ENCODE results near the gene FBXO34.
"Not testable (repeated sequence)": the region's sequence is repeated elsewhere in the genome, so short reads cannot be mapped to it uniquely, and the experiment has no call there.

Gene FBXO34

DNA sequence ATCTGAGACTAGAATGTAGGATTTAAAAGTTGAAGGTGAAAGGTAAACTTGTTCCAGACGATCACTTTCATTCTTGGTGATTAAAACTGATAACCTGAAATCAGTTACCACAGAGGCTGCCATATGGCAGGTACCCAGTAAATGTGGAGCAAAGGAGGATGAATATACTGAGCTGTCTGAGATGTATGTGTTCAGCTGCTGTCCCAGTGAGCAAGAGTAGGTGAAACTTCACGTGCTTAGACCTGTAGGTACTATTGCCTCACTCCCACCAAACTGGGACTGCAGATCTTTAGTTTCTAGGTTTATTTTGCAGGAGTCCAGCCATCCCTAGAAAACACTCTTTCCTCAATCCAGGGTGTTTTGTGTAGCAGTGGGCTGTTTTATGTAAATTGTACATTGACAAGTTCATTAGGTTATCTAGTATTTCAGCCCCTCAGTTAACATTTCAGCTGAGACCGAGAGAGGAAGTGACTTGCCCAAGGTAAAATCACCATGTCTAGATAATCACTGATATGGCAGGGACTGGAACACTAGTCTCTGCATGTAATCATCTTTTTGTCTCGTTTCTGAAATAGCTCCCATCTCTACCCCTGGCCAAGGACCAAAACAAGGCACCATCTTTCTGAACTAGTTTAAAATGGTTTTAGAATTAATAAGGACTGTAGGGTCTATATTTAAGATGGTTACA lies 77.7 kb downstream of the FBXO34 start:
- no peak for DNase-seq

DNA sequence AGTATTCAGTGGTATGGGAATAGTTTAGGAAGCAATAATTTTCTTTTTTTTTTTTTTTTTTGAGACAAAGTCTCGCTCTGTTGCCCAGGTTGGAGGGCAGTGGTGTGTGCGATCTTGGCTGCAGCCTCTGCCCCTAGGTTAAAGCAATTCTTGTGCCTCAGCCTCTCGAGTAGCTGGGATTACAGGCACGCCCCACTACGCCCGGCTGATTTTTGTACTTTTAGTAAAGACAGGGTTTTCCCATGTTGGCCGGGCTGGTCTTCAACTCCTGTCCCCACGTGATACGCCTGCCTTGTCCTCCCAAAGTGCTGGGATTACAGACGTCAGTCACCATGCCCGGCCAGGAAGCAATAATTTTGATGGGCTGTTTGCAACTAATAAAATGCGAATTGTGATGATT lies 78.3 kb downstream of the FBXO34 start:
- DNase-seq = no peak

DNA sequence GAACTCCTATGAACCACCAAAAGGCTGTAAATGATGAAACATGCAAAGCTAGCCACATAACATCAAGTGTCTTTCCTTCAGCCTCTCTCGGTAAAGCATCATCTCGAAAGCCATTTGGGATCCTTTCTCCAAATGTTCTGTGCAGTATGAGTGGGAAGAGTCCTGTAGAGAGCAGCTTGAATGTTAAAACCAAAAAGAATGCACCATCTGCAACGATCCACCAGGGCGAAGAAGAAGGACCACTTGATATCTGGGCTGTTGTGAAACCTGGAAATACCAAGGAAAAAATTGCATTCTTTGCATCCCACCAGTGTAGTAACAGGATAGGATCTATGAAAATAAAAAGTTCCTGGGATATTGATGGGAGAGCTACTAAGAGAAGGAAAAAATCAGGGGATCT lies 79.2 kb downstream of the FBXO34 start:
- no peak for DNase-seq

DNA sequence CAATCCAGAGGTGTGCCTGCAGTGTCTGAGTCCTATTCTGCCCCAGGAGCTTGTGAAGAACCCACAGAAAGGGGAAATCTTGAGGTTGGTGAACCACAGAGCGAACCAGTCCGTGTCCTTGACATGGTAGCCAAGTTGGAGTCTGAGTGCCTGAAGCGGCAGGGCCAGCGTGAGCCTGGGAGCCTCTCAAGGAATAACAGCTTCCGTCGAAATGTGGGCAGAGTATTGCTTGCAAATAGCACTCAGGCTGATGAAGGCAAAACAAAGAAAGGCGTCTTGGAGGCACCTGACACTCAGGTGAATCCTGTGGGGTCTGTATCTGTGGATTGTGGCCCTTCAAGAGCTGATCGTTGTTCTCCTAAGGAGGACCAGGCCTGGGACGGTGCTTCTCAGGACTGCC lies 79.9 kb downstream of the FBXO34 start:
- DNase-seq = no peak

DNA sequence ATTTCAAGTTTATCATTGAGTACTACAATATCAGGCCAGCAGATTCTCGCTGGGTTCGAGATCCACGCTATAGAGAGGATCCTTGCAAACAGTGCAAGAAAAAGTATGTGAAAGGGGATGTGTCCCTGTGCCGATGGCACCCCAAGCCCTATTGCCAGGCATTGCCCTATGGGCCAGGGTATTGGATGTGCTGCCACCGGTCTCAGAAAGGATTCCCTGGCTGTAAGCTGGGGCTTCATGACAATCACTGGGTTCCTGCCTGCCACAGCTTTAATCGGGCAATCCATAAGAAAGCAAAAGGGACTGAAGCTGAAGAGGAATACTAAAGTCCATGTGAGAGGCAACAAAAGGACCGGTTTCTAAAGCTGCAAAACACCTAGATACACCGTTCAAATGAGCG lies 81.0 kb downstream of the FBXO34 start:
- no peak for DNase-seq

DNA sequence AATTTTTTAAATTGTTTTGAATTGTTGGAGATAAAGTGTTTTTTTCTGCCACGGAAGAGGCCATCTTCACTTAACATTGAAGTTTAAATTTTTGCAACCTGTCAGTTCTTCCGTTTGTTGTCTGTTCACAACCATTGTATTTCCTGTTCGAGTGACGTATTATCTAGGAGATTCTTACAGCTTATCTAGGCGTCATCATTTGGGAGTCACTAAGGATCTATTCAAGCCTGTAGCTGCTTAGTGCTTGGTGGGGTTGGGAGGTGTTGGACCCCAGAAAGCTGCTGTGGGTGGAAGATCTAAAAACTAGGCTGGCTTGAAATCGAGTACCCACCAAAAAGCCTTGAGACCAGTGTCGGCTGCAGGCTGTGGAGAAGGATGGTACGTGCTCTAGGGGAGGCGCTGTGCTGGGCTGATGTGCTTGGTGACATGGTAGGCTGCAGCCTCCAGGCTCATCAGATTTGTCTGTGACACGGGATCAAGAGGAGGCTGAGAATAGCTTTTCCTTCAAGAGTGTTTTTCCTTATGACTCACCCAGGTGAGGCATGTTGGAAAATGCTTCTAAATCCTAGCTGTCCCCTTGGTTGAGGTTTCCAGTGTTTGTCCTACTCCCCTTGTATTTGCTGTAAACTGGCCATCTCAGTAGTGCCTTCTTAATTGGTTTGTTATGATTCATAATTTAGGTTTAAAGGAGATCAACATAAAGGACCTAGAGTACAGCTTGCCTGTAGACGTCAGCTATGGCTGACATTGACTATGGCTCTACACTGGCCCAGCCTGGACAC lies 82.7 kb downstream of the FBXO34 start:
- peak in 1 of 2 donors; percentile 21 for DNase-seq

DNA sequence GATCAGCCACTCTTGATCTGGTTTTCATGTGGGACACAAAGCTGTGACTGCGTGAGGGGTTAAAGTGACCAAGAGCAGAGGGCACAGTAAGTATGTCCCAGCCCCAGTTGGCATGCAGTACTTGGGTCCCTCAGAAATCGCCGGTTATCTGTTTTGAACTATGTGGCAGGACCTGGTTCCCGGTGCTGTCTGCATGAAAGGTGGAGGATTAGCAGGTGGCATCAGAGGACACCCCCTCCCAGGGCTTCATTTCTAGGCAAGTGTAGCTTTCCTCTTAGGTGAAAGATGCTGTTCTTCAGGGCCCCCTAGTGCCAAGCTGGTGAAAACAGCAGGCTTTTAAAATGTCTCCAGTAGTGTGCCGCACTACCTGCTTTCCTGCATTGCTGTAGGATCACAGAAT lies 83.3 kb downstream of the FBXO34 start:
- peak; percentile 66 to 71 for DNase-seq

DNA sequence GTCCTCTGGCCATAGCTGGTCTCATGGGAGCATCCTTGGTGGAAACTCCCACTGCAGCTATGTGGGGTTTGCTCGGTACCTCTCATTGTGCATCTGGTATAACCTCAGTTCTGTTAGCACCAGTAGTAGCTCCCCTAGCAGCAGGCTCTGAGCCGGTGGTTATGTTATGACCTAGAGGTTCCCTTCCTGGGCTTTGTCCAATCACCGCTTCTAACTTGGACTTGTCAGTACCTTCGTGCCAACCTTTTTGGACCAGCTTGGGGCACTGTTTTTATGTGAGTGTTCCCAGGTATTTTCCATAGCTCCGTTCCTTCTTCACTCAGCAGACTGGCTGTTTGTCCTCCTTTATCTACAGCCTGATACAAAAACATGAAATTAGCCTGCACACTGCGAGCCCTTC lies 84.7 kb downstream of the FBXO34 start:
- DNase-seq = no peak

DNA sequence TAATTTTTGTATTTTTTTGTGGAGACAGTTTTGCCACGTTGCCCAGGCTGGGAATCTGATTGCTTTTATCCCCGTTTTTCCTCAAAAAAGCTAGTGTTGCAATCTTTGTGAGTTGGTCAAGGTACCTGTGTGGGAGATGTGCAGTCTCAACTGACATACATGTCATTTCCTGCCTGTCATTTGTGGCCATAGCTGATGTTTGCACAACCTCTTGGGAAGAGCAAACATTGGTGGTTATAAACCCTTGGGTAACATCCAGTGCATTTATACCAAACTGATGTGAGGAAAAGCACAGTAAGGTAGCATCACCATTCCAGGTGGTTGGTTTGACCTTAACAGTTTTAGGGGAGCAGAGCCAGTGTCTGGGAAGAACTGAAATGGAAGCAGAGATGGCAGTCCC lies 85.7 kb downstream of the FBXO34 start:
- no peak for DNase-seq

DNA sequence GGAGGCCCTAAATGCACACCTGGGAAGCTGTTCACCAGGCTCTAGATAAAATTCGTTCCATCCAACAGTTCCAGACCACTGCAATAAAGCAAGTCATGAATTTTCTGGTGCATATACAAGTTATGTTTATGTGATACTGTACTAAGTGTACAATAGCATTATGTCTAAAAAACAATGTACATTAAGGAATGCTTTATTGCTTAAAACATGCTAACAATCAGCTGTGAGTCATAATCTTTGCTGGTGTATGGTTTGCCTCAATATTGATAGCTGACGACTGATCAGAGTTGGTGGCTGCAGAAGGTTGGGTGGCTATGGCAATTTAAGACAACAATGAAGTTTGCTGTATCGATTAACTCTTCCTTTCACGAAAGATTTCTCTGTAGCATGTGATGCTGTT lies 88.1 kb downstream of the FBXO34 start:
- DNase-seq = no peak

DNA sequence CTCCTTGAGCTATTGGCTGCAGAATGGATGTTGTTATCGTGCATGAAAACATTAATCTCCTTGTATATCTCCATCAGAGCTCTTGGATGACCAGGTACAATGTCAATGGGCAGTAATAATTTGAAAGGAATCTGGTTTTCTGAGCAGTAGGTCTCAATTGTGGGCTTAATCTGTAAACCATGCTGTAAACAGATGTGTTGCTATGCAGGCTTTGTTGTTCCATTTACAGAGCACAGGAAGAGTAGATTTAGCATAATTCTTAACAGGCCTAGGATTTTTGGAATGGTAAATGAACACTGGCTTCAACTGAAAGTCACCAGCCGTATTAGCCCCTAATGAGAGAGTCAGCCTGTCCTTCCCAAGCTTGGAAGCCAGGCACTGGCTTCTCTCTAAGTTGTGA lies 90.0 kb downstream of the FBXO34 start:
- DNase-seq = no peak

DNA sequence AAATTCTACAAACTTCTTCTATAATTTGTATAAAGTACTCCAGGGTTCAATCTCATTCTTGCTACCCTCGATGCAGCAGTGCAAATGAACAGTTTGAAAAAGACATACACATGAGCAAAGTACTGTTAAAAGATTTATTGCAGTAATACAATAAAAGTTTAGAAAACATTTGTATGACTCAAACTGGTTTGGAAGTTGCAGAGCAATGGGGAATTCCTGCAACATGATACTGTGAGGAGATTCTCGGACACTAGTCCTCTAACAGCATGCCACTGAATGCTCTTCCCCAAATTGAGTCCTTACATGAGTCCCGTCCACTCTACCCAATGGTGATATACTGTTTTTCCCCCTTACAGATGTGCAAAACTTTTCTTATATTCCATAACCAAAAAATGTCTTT lies 95.0 kb downstream of the FBXO34 start:
- DNase-seq = no peak

DNA sequence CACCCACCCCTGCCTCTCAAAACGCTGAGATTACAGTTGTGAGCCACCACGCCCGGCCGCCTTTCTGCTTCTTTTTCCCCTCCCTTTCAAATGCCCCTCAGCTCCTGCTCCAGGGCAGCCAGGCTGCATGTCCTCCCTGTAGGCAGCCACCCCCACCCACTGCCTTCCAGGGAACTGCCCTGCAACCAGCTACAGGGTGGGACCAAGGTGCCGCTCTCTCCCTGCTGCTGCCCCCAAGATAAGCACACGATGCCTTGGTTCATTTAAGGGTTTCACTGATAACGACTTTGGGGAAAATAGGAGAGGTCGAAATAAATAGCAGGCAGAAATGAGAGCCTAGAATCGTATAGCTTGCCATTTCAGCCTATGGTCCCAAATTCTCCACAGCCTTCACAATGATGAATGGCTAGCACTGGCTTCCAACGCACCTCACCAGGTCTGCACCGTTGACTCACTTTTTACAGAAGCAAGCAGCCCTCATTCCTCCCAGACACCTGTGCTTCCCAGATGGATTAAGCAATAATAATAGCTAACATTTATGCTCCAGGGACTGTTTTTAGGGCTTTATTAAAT lies 99.7 kb downstream of the FBXO34 start:
- no peak for DNase-seq

DNA sequence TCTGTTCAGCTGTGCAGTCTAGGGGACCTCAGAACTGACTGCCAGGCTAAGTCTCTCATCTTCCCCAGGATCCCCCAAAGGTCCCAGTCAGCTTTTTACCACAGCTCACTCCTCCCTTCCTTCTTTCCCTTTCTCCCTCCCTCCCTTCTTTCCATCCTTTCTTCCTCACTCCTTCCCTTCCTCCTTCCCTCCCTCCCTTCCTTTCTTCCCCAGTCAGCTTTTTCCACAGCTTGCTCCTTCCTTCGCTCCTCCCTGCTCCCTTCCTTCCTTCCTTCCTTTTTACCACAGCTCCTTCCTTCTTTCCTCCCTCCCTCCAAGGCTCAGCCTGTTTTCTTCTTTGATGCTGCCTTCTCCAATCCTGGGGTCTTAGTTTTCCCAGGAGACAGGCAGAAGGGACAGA lies 101.2 kb downstream of the FBXO34 start:
- DNase-seq = no peak

DNA sequence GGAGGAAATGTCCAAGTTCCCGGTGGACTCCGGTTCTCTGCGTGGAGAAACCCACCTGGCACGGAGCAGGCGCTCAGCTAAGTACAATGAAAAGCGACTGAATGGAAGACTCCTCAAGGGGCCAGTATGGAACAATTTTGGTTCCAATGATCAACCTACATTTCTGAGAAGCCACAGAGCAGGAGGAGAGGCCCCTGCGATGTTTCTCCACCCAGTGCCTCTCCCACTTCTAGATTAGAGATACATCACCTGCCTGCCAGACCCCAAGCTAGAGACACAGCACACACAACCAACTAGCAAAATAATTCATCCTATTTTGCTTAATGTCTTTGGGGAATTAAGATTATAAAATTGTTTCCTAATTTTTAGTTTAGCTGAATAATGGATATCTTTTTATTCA lies 101.6 kb downstream of the FBXO34 start:
- DNase-seq = no peak

DNA sequence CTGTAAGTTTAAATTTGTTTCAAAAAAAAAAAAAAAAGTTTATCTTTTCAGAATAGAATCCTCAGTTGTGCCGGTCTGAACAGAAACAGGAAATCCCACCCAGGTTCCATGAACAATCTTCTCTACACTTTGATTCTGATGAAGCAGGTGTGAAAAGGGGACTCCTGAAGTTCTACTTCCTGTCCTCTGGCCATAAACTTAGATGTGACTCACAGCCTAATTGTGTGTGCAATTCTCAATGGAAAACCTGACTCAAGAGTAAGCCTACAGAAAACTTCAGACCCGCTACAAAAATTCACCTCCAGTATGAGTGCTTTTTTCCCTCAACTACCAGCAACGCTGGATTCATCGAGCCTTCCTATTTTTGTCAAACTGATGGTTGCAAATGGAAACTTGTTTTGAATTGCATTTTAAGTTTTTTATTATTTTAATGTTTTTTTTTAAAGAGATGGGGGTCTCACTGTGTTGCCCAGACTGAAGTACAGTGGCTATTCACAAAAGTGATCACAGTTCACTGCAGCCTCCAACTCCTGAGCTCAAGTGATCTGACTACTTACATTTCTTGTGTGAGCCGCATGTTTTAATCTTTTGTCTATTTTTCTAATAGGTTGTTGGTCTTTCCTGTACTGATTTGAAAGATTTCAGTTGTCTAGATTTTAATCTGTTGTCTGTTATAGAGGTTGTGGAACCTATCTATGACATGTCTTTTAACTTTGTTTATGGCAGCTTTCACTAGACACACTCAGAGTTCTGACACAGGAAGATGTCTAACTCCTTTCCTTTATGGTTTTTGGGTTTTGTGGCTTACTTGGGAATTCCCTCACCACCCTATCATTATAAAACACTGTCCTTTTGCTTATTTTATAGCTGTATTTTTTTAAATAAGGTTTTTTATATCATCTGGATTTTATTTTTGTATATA lies 102.8 kb downstream of the FBXO34 start:
- DNase-seq = peak; percentile 44 to 46

DNA sequence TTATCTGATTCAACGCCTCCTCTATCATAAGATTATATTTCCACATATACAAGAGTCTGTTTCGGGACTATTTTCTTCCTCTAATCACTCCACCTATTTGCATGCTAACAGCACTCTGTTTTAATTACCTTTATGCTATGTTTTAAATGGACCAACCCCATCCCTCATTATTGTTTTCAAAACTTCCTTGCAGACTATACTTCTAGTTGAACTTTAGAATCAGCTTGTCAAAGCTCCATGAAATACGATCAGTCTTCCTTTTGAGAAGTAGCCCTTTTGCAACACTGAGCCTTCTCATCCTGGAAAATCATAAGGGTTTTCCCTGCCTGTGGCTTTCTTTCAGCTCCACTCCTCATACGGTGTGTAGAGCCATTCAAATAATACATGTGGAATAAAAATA lies 103.5 kb downstream of the FBXO34 start:
- DNase-seq = no peak

DNA sequence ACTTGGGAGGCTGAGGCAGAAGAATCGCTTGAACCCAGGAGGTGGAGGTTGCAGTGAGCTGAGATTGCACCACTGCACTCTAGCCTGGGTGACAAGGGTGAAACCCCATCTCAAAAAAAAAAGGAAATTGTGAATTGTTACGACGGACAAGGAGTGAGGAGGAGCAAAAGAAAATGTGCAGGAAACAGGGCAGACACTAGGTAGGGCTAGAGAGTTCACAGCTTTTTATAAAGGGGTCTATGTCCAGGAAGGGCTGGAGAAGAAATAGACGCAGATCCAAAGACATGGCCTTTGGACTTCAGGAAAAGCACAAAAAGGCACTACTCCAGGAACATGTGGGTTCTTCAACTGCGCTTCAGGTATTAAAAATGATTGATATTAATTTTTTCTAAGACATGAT lies 106.0 kb downstream of the FBXO34 start:
- no peak for DNase-seq

DNA sequence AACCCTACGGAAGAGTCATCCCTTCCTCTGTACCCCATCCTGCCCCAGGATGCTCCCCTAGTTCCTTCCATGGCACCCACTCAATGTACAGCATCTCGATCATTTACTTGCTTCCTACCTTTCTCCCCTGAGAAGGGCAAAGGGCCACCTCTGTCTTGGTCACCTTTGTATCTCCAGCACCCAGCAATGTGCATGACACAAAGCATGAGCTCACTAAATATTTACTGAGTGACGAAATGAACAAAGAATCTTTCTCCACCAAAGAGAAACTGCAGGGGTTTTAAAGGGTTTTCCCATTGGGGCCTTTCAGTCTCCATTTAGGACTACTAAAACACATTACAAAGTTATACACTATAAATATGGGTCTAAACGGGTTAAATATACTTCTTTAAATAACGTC lies 109.8 kb downstream of the FBXO34 start:
- DNase-seq = no peak

DNA sequence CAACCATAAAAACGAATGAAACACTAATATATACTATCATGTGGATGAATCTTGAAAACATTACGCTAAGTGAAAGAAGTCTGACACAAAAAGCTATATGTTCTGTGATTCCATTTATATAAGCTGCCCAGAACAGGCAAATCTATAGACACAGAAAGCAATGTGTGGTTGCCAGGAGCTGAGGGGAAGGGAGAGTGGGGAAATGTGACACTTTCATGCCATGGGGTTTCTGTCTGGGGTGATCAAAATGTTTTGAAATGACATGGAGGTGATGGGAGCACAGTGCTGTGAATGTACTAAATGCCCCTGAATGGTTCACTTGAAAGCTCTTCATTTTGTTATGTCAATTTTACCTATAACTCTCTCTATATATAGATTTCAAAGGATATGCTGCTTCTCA lies 110.3 kb downstream of the FBXO34 start:
- no peak for DNase-seq

DNA sequence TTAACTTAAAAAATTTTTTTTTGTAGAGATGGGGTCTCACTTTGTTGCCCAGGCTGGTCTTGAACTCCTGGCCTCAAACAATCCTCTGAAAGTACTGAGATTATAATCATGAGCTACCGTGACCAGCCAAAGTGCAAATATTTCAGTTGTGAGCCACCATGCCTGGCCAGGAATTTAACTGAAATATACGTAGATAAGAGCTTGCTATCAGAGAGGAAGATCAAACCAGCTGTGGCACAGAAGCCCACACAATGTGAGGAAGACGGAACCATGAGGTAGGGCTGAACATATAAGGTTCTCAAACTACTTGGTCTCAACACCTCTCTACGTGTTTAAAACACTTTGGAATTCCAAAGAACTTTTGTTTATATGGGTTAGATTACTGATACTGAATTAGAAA lies 111.3 kb downstream of the FBXO34 start:
- DNase-seq = no peak

DNA sequence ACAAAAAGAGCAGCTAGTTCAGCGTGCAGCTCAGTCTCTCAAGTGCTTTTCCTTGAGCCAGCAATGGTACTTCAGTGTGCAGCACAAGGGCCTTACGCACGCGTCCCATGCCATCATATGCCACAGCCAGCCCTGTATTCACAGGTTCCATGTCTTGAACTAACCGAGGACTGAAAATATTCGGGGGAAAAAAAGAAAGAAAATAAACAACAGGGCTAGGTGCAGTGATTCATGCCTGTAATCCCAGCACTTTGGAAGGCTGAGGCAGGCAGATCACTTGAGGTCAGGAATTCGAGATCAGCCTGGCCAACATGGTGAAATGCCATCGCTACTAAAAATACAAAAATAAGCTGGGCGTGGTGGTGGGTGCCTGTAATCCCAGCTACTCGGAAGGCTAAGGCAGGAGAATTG lies 111.8 kb downstream of the FBXO34 start:
- not testable (repeated sequence) for DNase-seq

DNA sequence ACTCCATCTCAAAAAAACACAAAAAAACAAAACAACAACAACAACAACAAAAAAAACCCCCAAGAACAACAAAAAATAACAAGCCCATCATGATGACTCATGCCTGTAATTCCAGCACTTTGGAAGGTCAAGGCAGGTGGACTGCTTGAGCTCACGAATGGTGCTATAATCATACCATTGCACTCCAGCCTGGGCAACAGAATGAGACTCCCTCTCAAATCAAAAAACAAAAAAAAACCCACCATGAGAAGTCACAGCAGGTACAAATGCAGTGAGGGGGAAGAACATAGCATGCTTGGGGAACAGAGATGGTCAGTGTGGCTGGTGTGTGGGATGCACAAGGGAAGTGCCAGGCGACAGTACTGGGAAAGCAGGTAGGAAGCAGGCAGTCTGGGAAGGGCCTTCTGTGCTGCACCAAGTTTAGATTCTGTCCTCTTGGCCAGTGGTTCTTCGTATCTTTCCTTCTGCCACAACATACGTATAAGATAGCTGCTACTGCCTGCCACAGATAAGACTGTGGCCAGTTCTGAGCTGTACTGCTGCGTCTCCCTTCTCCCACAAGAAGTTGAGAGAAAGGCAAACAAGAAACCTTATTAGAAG lies 112.4 kb downstream of the FBXO34 start:
- DNase-seq = no peak

All from activated CD4-positive, alpha-beta T cell treated with anti-CD3 and anti-CD28 coated beads for 4 hours (primary cell).